ENCODE data around the gene DISC1.
"Not testable (repeated sequence)": the region's sequence is repeated elsewhere in the genome, so short reads cannot be mapped to it uniquely, and the experiment has no call there.

Gene DISC1

DNA sequence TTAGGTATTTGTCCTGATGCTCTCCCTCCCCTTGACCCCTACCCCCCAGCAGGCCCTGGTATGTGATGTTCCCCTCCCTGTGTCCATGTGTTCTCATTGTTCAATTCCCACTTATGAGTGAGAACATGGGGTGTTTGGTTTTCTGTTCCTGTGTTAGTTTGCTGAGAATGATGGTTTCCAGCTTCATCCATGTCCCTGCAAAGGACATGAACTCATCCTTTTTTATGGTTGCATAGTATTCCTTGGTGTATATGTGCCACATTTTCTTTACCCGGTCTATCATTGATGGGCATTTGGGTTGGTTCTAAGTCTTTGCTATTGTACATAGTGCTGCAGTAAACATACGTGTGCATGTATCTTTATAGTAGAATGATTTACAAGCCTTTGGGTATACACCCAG is 10.3 kb downstream of the DISC1 start:
- not testable (repeated sequence) for H3K9me3 ChIP-seq (ENCODE audit: control insufficient read depth in 2 of 2, low read length in 2 of 2); H3K9ac ChIP-seq (ENCODE audit: low read length in 2 of 2); H3K36me3 ChIP-seq (ENCODE audit: control insufficient read depth in 2 of 2, insufficient read depth in 2 of 2, low read length in 2 of 2); H3K27ac ChIP-seq (ENCODE audit: low read length); H3K4me3 ChIP-seq (ENCODE audit: low read length in 2 of 2); H3K4me1 ChIP-seq (ENCODE audit: control insufficient read depth, insufficient read depth, low read length); H3K27me3 ChIP-seq (ENCODE audit: control insufficient read depth in 1 of 2, insufficient read depth in 2 of 2, low read length in 2 of 2)

GRCh38 chr1:231638647-231639046 is 12.1 kb downstream of the DISC1 start:
- Histone ChIP-seq H3K27me3 (ENCODE audit: control insufficient read depth in 1 of 2, insufficient read depth in 2 of 2, low read length in 2 of 2) (no peaks in the 10 kb centered on the region), H3K4me3 (ENCODE audit: low read length in 2 of 2) (no peak overlapping the region), H3K36me3 (ENCODE audit: control insufficient read depth in 2 of 2, insufficient read depth in 2 of 2, low read length in 2 of 2) (no peaks in the 10 kb centered on the region), H3K4me1 (ENCODE audit: control insufficient read depth, insufficient read depth, low read length) (no peaks in the 10 kb centered on the region), H3K9me3 (ENCODE audit: control insufficient read depth in 2 of 2, low read length in 2 of 2) (no peaks in the 10 kb centered on the region), H3K9ac (ENCODE audit: low read length in 2 of 2) (no peak overlapping the region), H3K27ac (ENCODE audit: low read length) (no peak overlapping the region)

GRCh38 chr1:231639819-231640218 is 13.2 kb downstream of the DISC1 start:
- Histone ChIP-seq H3K9ac (ENCODE audit: low read length in 2 of 2) (no peak overlapping the region), H3K4me1 (ENCODE audit: control insufficient read depth, insufficient read depth, low read length) (no peaks in the 10 kb centered on the region), H3K4me3 (ENCODE audit: low read length in 2 of 2) (no peak overlapping the region), H3K9me3 (ENCODE audit: control insufficient read depth in 2 of 2, low read length in 2 of 2) (no peaks in the 10 kb centered on the region), H3K27me3 (ENCODE audit: control insufficient read depth in 1 of 2, insufficient read depth in 2 of 2, low read length in 2 of 2) (no peaks in the 10 kb centered on the region), H3K27ac (ENCODE audit: low read length) (no peak overlapping the region), H3K36me3 (ENCODE audit: control insufficient read depth in 2 of 2, insufficient read depth in 2 of 2, low read length in 2 of 2) (no peaks in the 10 kb centered on the region)

DNA sequence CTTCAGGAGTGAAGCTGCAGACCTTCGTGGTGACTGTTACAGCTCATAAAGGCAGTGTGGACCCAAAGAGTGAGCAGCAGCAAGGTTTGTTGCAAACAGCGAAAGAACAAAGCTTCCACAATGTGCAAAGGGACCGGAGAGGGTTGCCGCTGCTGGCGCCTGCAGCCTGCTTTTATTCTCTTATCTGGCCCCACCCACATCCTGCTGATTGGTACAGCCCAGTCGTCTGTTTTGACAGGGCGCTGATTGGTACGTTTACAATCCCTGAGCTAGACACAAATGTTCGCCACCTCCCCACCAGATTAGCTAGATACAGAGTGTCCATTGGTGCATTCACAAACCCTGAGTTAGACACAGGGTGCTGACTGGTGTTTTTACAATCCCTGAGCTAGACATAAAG is 14.9 kb downstream of the DISC1 start:
- H3K27me3 ChIP-seq (ENCODE audit: control insufficient read depth in 1 of 2, insufficient read depth in 2 of 2, low read length in 2 of 2); H3K4me3 ChIP-seq (ENCODE audit: low read length in 2 of 2); H3K9ac ChIP-seq (ENCODE audit: low read length in 2 of 2); H3K36me3 ChIP-seq (ENCODE audit: control insufficient read depth in 2 of 2, insufficient read depth in 2 of 2, low read length in 2 of 2); H3K4me1 ChIP-seq (ENCODE audit: control insufficient read depth, insufficient read depth, low read length); H3K27ac ChIP-seq (ENCODE audit: low read length); H3K9me3 ChIP-seq (ENCODE audit: control insufficient read depth in 2 of 2, low read length in 2 of 2): not testable (repeated sequence)

- H3K9me3 ChIP-seq (ENCODE audit: control insufficient read depth in 2 of 2, low read length in 2 of 2); H3K9ac ChIP-seq (ENCODE audit: low read length in 2 of 2); H3K27ac ChIP-seq (ENCODE audit: low read length); H3K4me3 ChIP-seq (ENCODE audit: low read length in 2 of 2); H3K4me1 ChIP-seq (ENCODE audit: control insufficient read depth, insufficient read depth, low read length); H3K36me3 ChIP-seq (ENCODE audit: control insufficient read depth in 2 of 2, insufficient read depth in 2 of 2, low read length in 2 of 2); H3K27me3 ChIP-seq (ENCODE audit: control insufficient read depth in 1 of 2, insufficient read depth in 2 of 2, low read length in 2 of 2): not testable (repeated sequence)
These were observed 15.5 kb downstream of the DISC1 start for GRCh38 chr1:231642061-231642460.

- Histone ChIP-seq H3K36me3 (ENCODE audit: control insufficient read depth in 2 of 2, insufficient read depth in 2 of 2, low read length in 2 of 2) (no peaks in the 10 kb centered on the region), H3K4me1 (ENCODE audit: control insufficient read depth, insufficient read depth, low read length) (no peaks in the 10 kb centered on the region), H3K4me3 (ENCODE audit: low read length in 2 of 2) (no peak overlapping the region), H3K27ac (ENCODE audit: low read length) (no peak overlapping the region), H3K9ac (ENCODE audit: low read length in 2 of 2) (no peak overlapping the region), H3K27me3 (ENCODE audit: control insufficient read depth in 1 of 2, insufficient read depth in 2 of 2, low read length in 2 of 2) (no peaks in the 10 kb centered on the region), H3K9me3 (ENCODE audit: control insufficient read depth in 2 of 2, low read length in 2 of 2) (no peaks in the 10 kb centered on the region)
These were observed 16.0 kb downstream of the DISC1 start for GRCh38 chr1:231642618-231643017.

- no peaks in the 10 kb centered on the region for H3K9me3 ChIP-seq (ENCODE audit: control insufficient read depth in 2 of 2, low read length in 2 of 2)
- no peaks in the 10 kb centered on the region for H3K4me1 ChIP-seq (ENCODE audit: control insufficient read depth, insufficient read depth, low read length)
- no peaks in the 10 kb centered on the region for H3K27me3 ChIP-seq (ENCODE audit: control insufficient read depth in 1 of 2, insufficient read depth in 2 of 2, low read length in 2 of 2)
- no peak overlapping the region for H3K4me3 ChIP-seq (ENCODE audit: low read length in 2 of 2)
- H3K36me3 ChIP-seq (ENCODE audit: control insufficient read depth in 2 of 2, insufficient read depth in 2 of 2, low read length in 2 of 2), result no peaks in the 10 kb centered on the region
- no peak overlapping the region for H3K27ac ChIP-seq (ENCODE audit: low read length)
- H3K9ac ChIP-seq (ENCODE audit: low read length in 2 of 2), result no peak overlapping the region
These were observed 16.7 kb downstream of the DISC1 start for GRCh38 chr1:231643071-231643934.

GRCh38 chr1:231643935-231644237 is 17.3 kb downstream of the DISC1 start:
- Histone ChIP-seq H3K4me3 (ENCODE audit: low read length in 2 of 2) (no peak overlapping the region), H3K9ac (ENCODE audit: low read length in 2 of 2) (no peak overlapping the region), H3K4me1 (ENCODE audit: control insufficient read depth, insufficient read depth, low read length) (no peaks in the 10 kb centered on the region), H3K27ac (ENCODE audit: low read length) (no peak overlapping the region), H3K27me3 (ENCODE audit: control insufficient read depth in 1 of 2, insufficient read depth in 2 of 2, low read length in 2 of 2) (no peaks in the 10 kb centered on the region), H3K36me3 (ENCODE audit: control insufficient read depth in 2 of 2, insufficient read depth in 2 of 2, low read length in 2 of 2) (no peaks in the 10 kb centered on the region), H3K9me3 (ENCODE audit: control insufficient read depth in 2 of 2, low read length in 2 of 2) (no peaks in the 10 kb centered on the region)

DNA sequence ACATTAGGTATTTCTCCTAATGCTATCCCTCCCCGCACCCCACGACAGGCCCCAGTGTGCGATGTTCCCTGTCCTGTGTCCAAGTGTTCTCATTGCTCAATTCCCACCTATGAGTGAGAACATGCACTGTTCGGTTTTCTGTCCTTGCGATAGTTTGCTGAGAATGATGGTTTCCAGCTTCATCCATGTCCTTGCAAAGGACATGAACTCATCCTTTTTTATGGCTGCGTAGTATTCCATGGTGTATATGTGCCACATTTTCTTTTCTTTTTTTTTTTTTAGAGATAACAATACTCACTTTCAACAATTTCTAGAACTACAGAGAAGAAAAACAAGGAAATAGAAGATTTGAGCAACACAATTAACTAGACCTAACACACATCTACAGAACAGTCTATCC is 19.0 kb downstream of the DISC1 start:
- H3K4me1 ChIP-seq (ENCODE audit: control insufficient read depth, insufficient read depth, low read length); H3K4me3 ChIP-seq (ENCODE audit: low read length in 2 of 2); H3K9me3 ChIP-seq (ENCODE audit: control insufficient read depth in 2 of 2, low read length in 2 of 2); H3K27me3 ChIP-seq (ENCODE audit: control insufficient read depth in 1 of 2, insufficient read depth in 2 of 2, low read length in 2 of 2); H3K36me3 ChIP-seq (ENCODE audit: control insufficient read depth in 2 of 2, insufficient read depth in 2 of 2, low read length in 2 of 2); H3K27ac ChIP-seq (ENCODE audit: low read length); H3K9ac ChIP-seq (ENCODE audit: low read length in 2 of 2): not testable (repeated sequence)

DNA sequence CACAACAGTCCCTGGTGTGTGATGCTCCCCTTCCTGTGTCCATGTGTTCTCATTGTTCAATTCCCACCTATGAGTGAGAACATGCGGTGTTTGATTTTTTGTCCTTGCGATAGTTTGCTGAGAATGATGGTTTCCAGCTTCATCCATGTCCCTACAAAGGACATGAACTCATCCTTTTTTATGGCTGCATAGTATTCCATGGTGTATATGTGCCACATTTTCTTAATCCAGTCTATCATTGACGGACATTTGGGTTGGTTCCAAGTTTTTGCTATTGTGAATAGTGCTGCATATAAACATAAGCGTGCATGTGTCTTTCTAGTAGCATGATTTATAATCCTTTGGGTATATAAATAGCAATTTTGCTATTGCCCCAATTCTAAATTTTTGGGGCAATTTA is 19.6 kb downstream of the DISC1 start:
- not testable (repeated sequence) for H3K9me3 ChIP-seq (ENCODE audit: control insufficient read depth in 2 of 2, low read length in 2 of 2); H3K27me3 ChIP-seq (ENCODE audit: control insufficient read depth in 1 of 2, insufficient read depth in 2 of 2, low read length in 2 of 2); H3K36me3 ChIP-seq (ENCODE audit: control insufficient read depth in 2 of 2, insufficient read depth in 2 of 2, low read length in 2 of 2); H3K27ac ChIP-seq (ENCODE audit: low read length); H3K9ac ChIP-seq (ENCODE audit: low read length in 2 of 2); H3K4me3 ChIP-seq (ENCODE audit: low read length in 2 of 2); H3K4me1 ChIP-seq (ENCODE audit: control insufficient read depth, insufficient read depth, low read length)

DNA sequence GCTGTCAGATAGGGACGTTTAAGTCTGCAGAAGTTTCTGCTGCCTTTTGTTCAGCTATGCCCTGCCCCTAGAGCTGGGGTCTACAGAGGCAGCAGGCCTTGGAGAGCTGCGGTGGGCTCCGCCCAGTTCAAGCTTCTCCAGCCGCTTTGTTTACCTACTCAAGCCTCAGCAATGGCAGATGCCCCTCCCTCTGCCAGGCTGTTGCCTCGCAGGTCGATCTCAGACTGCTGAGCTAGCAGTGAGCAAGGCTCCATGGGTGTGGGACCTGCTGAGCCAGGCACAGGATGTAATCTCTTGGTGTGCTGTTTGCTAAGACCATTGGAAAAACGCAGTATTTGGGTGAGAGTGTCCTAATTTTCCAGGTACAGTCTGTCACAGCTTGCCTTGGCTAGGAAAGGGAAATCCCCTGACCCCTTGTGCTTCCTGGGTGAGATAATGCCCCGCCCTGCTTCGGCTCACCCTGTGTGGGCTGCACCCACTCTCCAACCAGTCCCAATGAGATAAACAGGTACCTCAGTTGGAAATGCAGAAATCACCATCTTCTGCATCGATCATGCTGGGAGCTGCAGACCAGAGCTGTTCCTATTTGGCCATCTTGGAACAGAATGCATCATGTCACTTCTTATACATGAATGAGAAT is 25.2 kb downstream of the DISC1 start:
- not testable (repeated sequence) for H3K4me1 ChIP-seq (ENCODE audit: control insufficient read depth, insufficient read depth, low read length); H3K27ac ChIP-seq (ENCODE audit: low read length); H3K27me3 ChIP-seq (ENCODE audit: control insufficient read depth in 1 of 2, insufficient read depth in 2 of 2, low read length in 2 of 2); H3K4me3 ChIP-seq (ENCODE audit: low read length in 2 of 2); H3K9me3 ChIP-seq (ENCODE audit: control insufficient read depth in 2 of 2, low read length in 2 of 2); H3K9ac ChIP-seq (ENCODE audit: low read length in 2 of 2); H3K36me3 ChIP-seq (ENCODE audit: control insufficient read depth in 2 of 2, insufficient read depth in 2 of 2, low read length in 2 of 2)

All from stomach smooth muscle (tissue), 2 donors.